ENCODE results near the gene TRIP10.
A peak's percentile ranks its signal among the peaks of the same experiment; 100 is the strongest.
"Not testable (repeated sequence)": the region's sequence is repeated elsewhere in the genome, so short reads cannot be mapped to it uniquely, and the experiment has no call there.

The TRIP10 gene, protein sequence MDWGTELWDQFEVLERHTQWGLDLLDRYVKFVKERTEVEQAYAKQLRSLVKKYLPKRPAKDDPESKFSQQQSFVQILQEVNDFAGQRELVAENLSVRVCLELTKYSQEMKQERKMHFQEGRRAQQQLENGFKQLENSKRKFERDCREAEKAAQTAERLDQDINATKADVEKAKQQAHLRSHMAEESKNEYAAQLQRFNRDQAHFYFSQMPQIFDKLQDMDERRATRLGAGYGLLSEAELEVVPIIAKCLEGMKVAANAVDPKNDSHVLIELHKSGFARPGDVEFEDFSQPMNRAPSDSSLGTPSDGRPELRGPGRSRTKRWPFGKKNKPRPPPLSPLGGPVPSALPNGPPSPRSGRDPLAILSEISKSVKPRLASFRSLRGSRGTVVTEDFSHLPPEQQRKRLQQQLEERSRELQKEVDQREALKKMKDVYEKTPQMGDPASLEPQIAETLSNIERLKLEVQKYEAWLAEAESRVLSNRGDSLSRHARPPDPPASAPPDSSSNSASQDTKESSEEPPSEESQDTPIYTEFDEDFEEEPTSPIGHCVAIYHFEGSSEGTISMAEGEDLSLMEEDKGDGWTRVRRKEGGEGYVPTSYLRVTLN

DNA sequence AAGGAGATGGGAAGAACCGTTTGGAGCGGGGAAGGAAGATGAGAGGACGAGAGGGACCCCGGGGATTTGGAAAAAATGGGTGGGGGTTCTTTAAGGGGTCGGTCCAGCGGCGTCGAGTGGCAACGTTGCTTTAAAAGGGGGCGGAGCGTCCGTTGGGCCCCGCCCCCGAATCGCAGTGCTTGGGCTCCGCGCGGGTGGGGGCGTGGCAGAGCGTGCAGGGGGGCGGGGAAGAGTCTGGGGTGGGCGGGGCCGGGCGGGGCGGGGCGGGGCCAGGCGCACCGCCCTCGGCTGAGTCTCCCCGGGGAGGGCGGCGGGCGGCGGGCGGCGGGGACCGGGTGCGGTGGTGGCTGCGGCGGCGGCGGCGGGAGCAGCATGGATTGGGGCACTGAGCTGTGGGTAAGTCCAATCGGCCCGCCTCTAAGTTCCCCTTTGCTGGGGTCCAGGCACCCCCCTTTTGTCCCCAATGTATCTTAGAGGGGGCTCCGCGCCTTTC lies at the start of gene TRIP10:
TRIP10 (plus strand) TSS at position 291 of the 493 bp plus-strand sequence; CDS start at position 373, 82 bp downstream.
- DNase-seq: peak; percentile 77 to 79

DNA sequence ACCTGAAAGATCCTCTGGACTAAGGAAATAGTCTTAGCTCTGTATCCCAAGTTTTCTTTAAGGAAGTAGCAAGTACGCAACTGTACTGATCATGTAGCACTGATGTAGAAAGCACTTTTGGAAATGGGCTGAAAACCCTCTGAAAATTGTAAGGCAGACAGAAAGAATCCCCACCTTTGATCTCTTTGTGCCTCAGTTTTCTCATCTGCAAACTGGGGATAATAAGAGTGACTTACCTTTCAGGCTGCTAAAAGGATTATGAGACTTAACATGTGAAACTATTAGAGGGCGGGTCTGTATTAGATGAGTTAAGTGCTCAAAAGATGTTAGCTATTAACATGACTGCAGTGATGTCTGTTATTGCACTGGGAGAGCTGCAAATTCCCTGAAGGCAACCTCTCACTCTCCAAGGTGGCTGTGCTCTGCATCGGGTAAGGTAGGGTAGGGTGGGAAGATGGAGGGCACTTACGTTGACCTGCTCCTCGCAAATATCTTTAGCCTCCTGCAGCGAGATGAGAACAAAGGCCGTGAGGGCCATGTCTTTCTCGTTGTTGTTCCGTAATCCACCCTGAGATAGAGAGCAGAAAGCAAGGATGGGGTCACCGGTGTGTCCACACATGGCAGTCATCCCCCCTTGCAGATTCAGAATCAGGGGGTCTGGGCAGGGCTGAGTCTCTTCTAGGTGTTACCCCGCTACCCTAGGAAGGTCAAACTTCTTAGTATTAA lies 49.2 kb upstream of the TRIP10 start:
- DNase-seq: no peak

GRCh38 chr19:6691342-6691741 lies 48.1 kb upstream of the TRIP10 start:
- DNase-seq: no peak

DNA sequence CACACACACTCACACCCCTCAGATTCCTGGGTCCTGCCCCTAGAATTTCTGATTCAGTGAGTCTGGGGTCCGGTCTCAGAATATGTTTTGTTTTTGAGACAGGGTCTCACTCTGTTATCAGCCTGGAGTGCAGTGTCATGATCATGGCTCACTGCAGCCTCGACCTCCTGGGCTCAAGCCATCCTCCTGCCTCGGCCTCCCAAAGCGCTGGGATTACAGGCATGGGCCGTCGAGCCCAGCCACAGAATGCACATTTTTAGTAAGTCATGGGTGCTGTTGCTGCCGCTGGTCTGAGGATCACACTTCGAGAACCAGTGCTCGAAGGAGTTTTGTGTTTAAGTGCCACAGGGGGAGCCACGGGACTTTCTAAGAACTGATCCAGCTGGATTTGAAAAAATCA lies 47.5 kb upstream of the TRIP10 start:
- DNase-seq: no peak

GRCh38 chr19:6693056-6693471 lies 46.4 kb upstream of the TRIP10 start:
- DNase-seq: no peak

DNA sequence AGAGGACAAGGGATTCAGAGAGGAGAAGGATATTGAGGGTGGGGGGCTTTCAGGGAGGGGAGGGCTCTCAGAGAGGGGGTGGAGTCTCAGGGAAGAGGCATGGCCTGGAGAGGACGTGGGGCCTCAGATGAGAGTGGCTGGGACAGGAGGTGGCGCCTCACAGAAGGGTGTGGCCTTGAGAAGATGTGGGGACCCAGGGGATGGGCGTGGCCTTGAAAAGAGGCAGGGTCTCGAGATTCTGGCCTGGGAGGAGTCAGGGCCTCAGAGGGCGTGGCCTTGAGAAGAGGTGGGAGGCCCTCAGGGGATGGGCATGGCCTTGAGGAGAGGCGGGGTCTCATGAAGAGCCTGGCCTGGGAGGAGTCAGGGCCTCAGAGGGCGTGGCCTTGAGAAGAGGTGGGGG lies 45.8 kb upstream of the TRIP10 start:
- no peak for DNase-seq

DNA sequence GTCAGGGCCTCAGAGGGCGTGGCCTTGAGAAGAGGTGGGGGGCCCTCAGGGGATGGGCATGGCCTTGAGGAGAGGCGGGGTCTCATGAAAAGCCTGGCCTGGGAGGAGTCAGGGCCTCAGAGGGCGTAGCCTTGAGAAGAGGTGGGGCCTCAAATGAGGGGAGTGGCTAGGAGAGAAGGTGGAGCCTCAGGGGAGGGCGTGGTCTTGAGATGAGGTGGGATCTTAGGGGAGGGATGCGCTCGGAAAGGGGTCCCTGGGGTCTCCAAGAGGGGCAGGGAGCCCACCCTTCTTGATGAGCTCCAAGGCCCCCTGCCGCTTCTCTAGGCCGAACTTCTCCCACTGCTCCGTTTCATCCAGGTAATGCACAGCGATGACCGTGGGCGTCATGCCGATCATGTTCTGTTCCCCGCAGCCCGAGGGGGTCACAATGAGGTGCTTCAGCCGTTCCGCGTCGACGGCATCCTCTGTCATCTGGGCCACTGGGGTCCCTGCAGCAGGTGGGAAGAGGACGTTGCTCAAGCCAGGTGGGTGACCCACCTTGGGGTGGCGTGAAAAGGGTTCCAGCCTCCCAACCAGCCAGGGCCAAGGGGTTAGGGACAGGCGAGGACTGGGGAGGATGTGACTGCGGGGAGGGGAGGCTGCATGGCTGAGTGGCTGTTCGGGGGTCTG lies 45.2 kb upstream of the TRIP10 start:
- DNase-seq: no peak

- DNase-seq: no peak
Measured at GRCh38 chr19:6696239-6696820, 43.1 kb upstream of the TRIP10 start.

DNA sequence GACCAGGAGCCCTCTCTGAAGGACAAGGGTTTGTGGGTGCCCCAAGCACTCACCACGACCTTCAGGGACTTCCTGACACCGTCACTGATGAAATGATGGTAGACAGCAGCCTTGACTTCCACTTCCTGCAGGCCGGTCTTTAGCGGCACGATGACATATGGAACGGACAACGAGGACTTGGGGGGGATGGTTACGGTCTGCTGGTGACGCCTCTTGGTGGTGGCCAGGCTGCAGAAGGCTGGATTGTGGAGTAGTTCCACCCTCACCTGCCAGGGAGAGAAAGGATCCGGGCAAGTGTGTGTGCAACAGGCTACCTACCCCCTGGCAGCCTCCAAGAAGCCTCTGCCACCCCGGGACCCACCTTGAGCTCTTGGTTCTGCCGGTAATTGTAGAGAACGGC lies 42.2 kb upstream of the TRIP10 start:
- DNase-seq: no peak

GRCh38 chr19:6699935-6700334 lies 39.5 kb upstream of the TRIP10 start:
- DNase-seq: no peak

- no peak for DNase-seq
Measured at GRCh38 chr19:6700586-6701316, 38.7 kb upstream of the TRIP10 start.

- no peak for DNase-seq
Measured at GRCh38 chr19:6705931-6706632, 33.4 kb upstream of the TRIP10 start.

GRCh38 chr19:6706633-6706958 lies 32.9 kb upstream of the TRIP10 start:
- no peak for DNase-seq

DNA sequence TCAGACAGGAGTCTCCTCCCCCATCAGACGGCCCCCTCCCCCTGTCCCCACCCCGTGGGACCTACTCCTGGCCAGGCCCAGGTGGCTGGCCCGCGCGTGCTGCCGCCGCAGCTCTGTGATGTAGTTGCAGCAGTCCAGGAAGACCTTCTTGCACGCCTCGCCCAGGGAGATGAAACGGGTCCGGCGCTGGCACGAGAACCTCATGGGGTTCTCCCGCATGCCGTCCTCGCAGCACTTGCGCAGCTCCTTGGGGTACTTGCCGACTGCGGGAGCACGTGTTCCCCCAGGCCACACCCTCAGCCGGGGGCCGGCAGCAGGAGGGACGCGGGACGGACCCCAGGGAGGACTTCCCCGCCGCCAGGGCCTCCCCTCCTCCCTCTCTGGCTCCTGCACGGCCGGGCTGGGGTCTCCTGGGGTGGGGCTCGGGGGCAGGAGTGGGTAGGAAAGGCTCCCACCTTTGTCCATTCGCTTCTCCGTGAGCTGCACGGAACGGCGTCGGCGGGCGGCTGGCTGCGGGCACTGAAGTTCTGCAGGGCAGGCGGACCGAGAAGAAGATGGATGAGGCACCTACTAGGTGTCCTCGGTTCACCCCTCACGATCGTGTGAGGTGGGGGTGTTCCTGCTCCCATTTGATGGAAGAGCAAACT lies 32.3 kb upstream of the TRIP10 start:
- DNase-seq: no peak

DNA sequence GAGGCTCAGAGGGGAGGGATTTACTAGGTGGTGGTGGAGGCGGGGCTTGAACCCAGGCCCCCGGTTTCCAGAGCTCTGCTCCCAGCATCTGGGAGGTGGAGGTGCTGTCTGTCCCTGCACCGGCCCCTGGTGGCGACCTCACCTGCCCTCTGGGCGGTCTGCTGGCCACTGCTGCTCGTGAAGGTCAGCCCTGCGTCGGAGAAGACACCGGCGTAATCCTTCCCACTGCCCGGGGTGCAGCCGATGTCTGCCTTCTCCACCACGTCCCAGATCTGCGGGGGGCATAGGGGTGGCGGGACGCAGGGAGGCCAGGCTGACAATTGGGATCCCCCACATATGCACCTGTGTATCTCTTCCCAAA lies 31.8 kb upstream of the TRIP10 start:
- no peak for DNase-seq

DNA sequence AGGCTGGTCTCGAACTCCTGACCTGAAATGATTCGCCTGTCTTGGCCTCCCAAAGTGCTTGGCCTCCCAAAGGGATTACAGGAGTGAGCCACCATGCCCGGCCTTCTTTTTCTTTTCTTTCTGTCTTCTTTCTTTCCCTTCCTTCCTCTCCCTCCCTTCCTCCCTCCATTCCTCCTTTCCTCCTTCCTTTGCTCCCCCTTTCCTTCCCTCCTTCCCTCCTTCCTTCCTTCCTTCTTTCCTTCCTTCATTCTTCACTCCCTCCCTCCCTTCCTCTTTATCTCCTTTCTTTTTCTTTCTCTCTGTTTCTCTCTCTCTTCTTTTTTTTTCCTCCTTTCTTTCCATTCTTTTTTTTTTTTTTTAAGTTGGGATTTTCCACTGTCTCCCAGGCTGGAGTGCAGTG lies 31.1 kb upstream of the TRIP10 start:
- no peak for DNase-seq

DNA sequence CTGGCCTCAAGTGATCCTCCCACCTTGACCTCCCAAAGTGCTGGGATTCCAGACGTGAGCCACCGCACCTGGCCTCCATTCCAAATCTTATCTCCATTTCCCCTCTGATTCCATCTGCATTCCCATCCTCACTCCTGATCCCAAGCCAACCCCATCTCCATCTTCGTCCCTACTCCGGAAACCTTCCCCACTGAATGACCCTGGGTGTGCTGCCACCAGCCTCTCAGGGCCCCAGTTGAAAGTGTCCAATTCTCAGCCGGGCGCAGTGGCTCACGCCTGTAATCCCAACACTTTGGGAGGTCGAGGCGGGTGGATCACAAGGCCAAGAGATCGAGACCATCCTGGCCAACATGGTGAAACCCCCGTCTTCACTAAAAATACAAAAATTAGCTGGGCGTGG lies 30.6 kb upstream of the TRIP10 start:
- not testable (repeated sequence) for DNase-seq

DNA sequence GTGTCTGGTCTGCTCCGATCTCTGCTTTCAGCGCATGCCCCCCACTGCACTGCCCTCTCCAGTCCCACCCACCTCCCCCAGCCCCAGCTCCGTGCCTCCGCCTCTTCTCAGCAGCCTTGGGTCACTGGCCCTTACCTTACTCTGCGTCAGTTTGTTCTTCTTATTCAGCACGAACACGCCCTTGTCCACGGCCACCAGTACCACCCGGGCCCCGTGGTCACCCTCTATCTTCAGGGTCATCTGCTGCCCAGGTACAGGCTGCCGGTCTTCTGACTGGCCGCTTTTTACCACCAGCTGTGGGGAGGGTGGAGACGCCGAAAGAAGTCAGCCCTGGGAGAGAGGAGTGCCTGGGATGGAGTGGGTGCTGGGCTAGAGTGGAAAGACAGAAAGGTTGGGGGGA lies 29.9 kb upstream of the TRIP10 start:
- no peak for DNase-seq

DNA sequence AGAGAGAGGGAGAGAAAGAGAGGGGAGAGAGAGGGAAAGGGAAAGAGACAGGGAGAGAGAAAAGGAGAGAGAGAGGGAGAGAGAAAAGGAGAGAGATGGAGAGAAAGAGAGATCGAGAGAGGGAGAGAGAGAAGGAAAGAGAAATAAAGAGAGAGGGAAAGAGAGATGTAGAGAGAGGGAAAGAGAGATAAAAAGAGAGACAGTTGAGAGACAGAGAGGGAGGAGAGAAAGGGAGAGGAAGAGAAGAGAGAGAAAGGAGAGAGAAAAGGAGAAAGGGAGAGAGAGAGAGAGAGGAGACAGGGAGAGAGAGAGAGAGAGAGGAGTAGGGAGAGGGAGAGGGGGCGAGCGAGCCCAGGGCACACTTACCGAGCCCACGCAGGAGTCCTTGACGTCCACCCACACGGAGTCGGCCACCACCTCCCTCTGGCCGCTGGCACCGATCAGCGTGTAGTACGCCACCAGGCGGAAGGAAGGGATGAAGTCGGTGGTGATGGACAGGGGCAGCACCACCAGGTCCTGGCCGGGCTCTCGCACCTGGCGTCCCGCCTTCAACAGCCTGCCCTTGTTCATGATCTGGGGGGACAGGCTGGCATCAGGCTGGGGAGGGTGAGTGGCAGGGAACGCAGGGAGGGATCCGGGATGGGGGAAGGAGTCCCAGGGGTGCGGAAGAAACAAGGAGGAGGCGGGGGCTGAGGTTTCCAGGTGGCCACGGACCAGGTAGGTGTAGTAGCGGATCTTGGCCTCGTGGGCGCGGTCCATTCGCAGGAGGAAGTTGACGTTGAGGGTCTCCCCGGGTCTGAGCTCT lies 29.0 kb upstream of the TRIP10 start:
- DNase-seq: peak in 1 of 2 experiments; percentile 23

DNA sequence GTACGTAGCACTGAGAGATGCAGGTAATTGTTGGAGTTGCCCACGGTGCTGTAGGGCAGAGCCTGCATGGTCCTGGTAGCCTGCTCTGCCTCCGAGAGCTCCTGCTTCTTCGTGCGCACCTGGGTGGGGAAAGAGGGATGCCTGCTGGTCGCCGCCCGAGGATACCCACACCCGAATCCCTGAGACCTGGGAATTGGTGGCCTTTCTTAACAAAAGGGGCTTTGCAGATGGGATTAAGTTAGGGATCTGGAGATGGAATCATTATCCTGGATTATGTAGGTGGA lies 28.5 kb upstream of the TRIP10 start:
- DNase-seq: no peak

Measured in activated CD4-positive, alpha-beta T cell treated with anti-CD3 and anti-CD28 coated beads, Interleukin-2, amount 50 U/mL, for 48 hours (primary cell).